Liver (tissue), 9 donors: ENCODE measurements around the gene CADPS. TPM values are rescaled to one million over a fixed set of nuclear protein-coding genes. Genes with fewer than 3 reads are reported as not detected.

Experiments
- DNase-seq: peaks from one replicate; pipeline ENCODE4 v3.0.0-alpha.2; 2017; ENCODE audit warnings: low spot score
- H3K27ac ChIP-seq, 2 donors: one replicate each; pipeline ENCODE4 v1.7.0; 2013; ENCODE audit warnings: inconsistent platforms in 2 of 2, low read length in 2 of 2, control low read depth in 1 of 2, low read depth in 1 of 2, mild to moderate bottlenecking in 1 of 2
- H3K27me3 ChIP-seq, 4 donors: one replicate each; pipeline versions ENCODE4 v1.6.1 to v1.7.0; 2013; ENCODE audit warnings: low read length in 3 of 4, inconsistent platforms in 1 of 4, mild to moderate bottlenecking in 1 of 4, moderate library complexity in 1 of 4; ENCODE audit not compliant: control insufficient read depth in 4 of 4, insufficient read depth in 4 of 4
- H3K36me3 ChIP-seq, 4 donors: one replicate each; pipeline versions ENCODE4 v1.6.1 to v1.7.0; 2013; ENCODE audit warnings: low read length in 3 of 4, mild to moderate bottlenecking in 3 of 4, low read depth in 1 of 4, moderate library complexity in 1 of 4; ENCODE audit not compliant: control insufficient read depth in 4 of 4, insufficient read depth in 3 of 4
- H3K4me1 ChIP-seq, 4 donors: one replicate each; pipeline versions ENCODE4 v1.6.1 to v1.7.0; 2013; ENCODE audit warnings: low read length in 3 of 4, mild to moderate bottlenecking in 3 of 4, moderate library complexity in 1 of 4; ENCODE audit not compliant: control insufficient read depth in 4 of 4, insufficient read depth in 4 of 4
- H3K4me3 ChIP-seq, 3 donors: one replicate each; pipeline versions ENCODE4 v1.6.1 to v1.7.0; 2013; ENCODE audit warnings: low read length in 3 of 3, control low read depth in 1 of 3, low read depth in 1 of 3, mild to moderate bottlenecking in 1 of 3
- H3K9ac ChIP-seq, 2 donors: one replicate each; pipeline ENCODE4 v1.7.0; 2013; ENCODE audit warnings: low read length in 2 of 2, mild to moderate bottlenecking in 2 of 2, moderate library complexity in 2 of 2, control low read depth in 1 of 2, low read depth in 1 of 2
- H3K9me3 ChIP-seq, 4 donors: one replicate each; pipeline versions ENCODE4 v1.6.1 to v1.7.0; 2013; ENCODE audit warnings: low read length in 3 of 4; ENCODE audit not compliant: control insufficient read depth in 4 of 4
- ATF3 ChIP-seq: IDR thresholded peaks from 2 replicates; pipeline ENCODE4 v1.6.1; 2016; ENCODE audit warnings: antibody characterized with exemption
- CTCF ChIP-seq: fragments of 150-350 bp; IDR thresholded peaks from 2 replicates; pipeline ENCODE4 v1.5.1; 2017; ENCODE audit warnings: improper control_type of control experiment, low read depth, low read length; ENCODE audit not compliant: missing input control
- EGR1 ChIP-seq, 2 donors: IDR thresholded peaks; 2 replicates each; pipeline ENCODE4 v1.6.1; 2016 to 2018; ENCODE audit warnings: antibody characterized with exemption in 2 of 2, low read depth in 2 of 2
- FOXA1 ChIP-seq: IDR thresholded peaks from 2 replicates; pipeline ENCODE4 v1.6.1; 2016; ENCODE audit warnings: antibody characterized with exemption
- FOXA2 ChIP-seq: IDR thresholded peaks from 2 replicates; pipeline ENCODE4 v1.6.1; 2016; ENCODE audit warnings: antibody characterized with exemption
- GABPA ChIP-seq, 2 donors: IDR thresholded peaks in 1 of 2; conservative IDR thresholded peaks in 1 of 2; 2 replicates each; pipeline ENCODE4 v1.6.1; 2016; ENCODE audit warnings: antibody characterized with exemption in 2 of 2, mild to moderate bottlenecking in 1 of 2, moderate library complexity in 1 of 2
- HNF4A ChIP-seq, 2 donors: conservative IDR thresholded peaks; 2 replicates each; pipeline ENCODE4 v1.6.1; 2016; ENCODE audit warnings: antibody characterized with exemption in 2 of 2, mild to moderate bottlenecking in 2 of 2
- HNF4G ChIP-seq: IDR thresholded peaks from 2 replicates; pipeline ENCODE4 v1.6.1; 2016; ENCODE audit warnings: antibody characterized with exemption
- JUND ChIP-seq, 2 donors: IDR thresholded peaks; 2 replicates each; pipeline ENCODE4 v1.6.1; 2016; ENCODE audit warnings: antibody characterized with exemption in 2 of 2
- MAX ChIP-seq: IDR thresholded peaks from 2 replicates; pipeline ENCODE4 v1.6.1; 2016; ENCODE audit warnings: antibody characterized with exemption
- NR2F2 ChIP-seq: IDR thresholded peaks from 2 replicates; pipeline ENCODE4 v1.6.1; 2016; ENCODE audit warnings: antibody characterized with exemption
- RAD21 ChIP-seq, 2 donors: IDR thresholded peaks; 2 replicates each; pipeline ENCODE4 v1.6.1; 2016; ENCODE audit warnings: antibody characterized with exemption in 2 of 2, mild to moderate bottlenecking in 2 of 2
- REST ChIP-seq: IDR thresholded peaks from 2 replicates; pipeline ENCODE4 v1.6.1; 2016; ENCODE audit warnings: antibody characterized with exemption, mild to moderate bottlenecking
- RXRA ChIP-seq, 2 donors: IDR thresholded peaks; 2 replicates each; pipeline ENCODE4 v1.6.1; 2017 to 2018; ENCODE audit warnings: antibody characterized with exemption in 2 of 2, mild to moderate bottlenecking in 1 of 2
- SP1 ChIP-seq: IDR thresholded peaks from 2 replicates; pipeline ENCODE4 v1.6.1; 2018; ENCODE audit warnings: antibody characterized with exemption, mild to moderate bottlenecking
- TAF1 ChIP-seq: conservative IDR thresholded peaks from 2 replicates; pipeline ENCODE4 v1.6.1; 2016; ENCODE audit warnings: antibody characterized with exemption, mild to moderate bottlenecking
- YY1 ChIP-seq: IDR thresholded peaks from 2 replicates; pipeline ENCODE4 v1.6.1; 2016; ENCODE audit warnings: antibody characterized with exemption, mild to moderate bottlenecking
- ZBTB33 ChIP-seq: IDR thresholded peaks from 2 replicates; pipeline ENCODE4 v1.6.1; 2016; ENCODE audit warnings: antibody characterized with exemption
- WGBS: extraction: QIAGEN DNeasy Blood & Tissue Kit; methylation state at CpG from one replicate; pipeline ENCODE4 v1.1.7; 2013; 5-methylcytosine and 5-hydroxymethylcytosine counted together
- polyA plus RNA-seq, 2 donors: library from polyadenylated mRNA; stranded (reverse) in 1 of 2; unstranded in 1 of 2; fragments of 200-250 nt in 1 of 2; fragments of >200 nt in 1 of 2; fragmentation: Nextera tagmentation in 1 of 2; extraction: Ambion mirVana in 1 of 2; gene quantifications; one replicate each; pipeline versions ENCODE4 v1.2.1 to v1.2.3, GENCODE V29; 2013 to 2015
- total RNA-seq, 2 donors: library from RNA; depleted of rRNA; stranded (reverse); fragments of >200 nt; gene quantifications; one replicate each; pipeline ENCODE4 v1.2.3, GENCODE V29; 2014
- donor health status: healthy.
- donor health status: healthy.
- donor health status: healthy.
- donor health status: healthy.
- donor health status: healthy.

CADPS gene
- total and polyA plus RNA-seq, 4 donors, result 0.05 to 0.37 (median 0.17) TPM; not detected in 1

GRCh38 chr3:62837145-62837787 lies 38.0 kb downstream of the CADPS start:
- H3K36me3 ChIP-seq, result no peaks in the 10 kb centered on the region
- peaks cover 3 to 22% (median 18%) of the 10 kb centered on the region in 4 donors for H3K4me1 ChIP-seq
- 35% methylated on average over 6 of the region's 6 CpGs for WGBS
- no peak for TF ChIP-seq NR2F2
- no peak for TF ChIP-seq ZBTB33
- TF ChIP-seq GABPA (IDR thresholded peaks at IDR 0.05 in 1 of 2, conservative IDR thresholded peaks at IDR 0.05 in 1 of 2), result no peak
- TF ChIP-seq EGR1 (IDR thresholded peaks at IDR 0.05; ENCODE audit: low read depth in 2 of 2), result no peak
- no peak for TF ChIP-seq RAD21 (IDR thresholded peaks at IDR 0.05)
- TF ChIP-seq MAX, result no peak
- no peak for TF ChIP-seq HNF4G
- peak; percentile 49 for TF ChIP-seq FOXA2
- no peak for TF ChIP-seq ATF3
- no peak for TF ChIP-seq FOXA1
- no peak for TF ChIP-seq JUND (IDR thresholded peaks at IDR 0.05)
- TF ChIP-seq SP1, result no peak
- TF ChIP-seq HNF4A (conservative IDR thresholded peaks at IDR 0.05), result peak in 1 of 2 donors; percentile 22
- TF ChIP-seq REST, result no peak
- no peak for TF ChIP-seq CTCF
- TF ChIP-seq TAF1, result no peak
- peak in 1 of 2 donors; percentile 43 for TF ChIP-seq RXRA (IDR thresholded peaks at IDR 0.05)
- peak; percentile 21 for TF ChIP-seq YY1
- no peaks in the 10 kb centered on the region for H3K9me3 ChIP-seq
- no peak for DNase-seq
- no peaks in the 10 kb centered on the region for H3K27me3 ChIP-seq
- H3K9ac ChIP-seq, result no peak overlapping the region
- no peak overlapping the region for H3K27ac ChIP-seq
- no peak overlapping the region for H3K4me3 ChIP-seq
